Activated T-helper 1 cell treated with Interleukin-2 at 50 U/mL for 16 hours (primary cell): ENCODE measurements around the gene SFXN2.
"Not testable (repeated sequence)": the region's sequence is repeated elsewhere in the genome, so short reads cannot be mapped to it uniquely, and the experiment has no call there.

Experiments used
- DNase-seq: peaks from one replicate; pipeline ENCODE4 v3.0.0-alpha.2; 2020; ENCODE audit warnings: low read depth

The SFXN2 gene

GRCh38 chr10:102681696-102682095 is 32.7 kb upstream of the SFXN2 start:
- DNase-seq = no peak

- no peak for DNase-seq
These were observed 32.0 kb upstream of the SFXN2 start for GRCh38 chr10:102682416-102682815.

GRCh38 chr10:102682981-102683380 is 31.5 kb upstream of the SFXN2 start:
- DNase-seq = no peak

GRCh38 chr10:102683736-102684135 is 30.7 kb upstream of the SFXN2 start:
- DNase-seq = no peak

DNA sequence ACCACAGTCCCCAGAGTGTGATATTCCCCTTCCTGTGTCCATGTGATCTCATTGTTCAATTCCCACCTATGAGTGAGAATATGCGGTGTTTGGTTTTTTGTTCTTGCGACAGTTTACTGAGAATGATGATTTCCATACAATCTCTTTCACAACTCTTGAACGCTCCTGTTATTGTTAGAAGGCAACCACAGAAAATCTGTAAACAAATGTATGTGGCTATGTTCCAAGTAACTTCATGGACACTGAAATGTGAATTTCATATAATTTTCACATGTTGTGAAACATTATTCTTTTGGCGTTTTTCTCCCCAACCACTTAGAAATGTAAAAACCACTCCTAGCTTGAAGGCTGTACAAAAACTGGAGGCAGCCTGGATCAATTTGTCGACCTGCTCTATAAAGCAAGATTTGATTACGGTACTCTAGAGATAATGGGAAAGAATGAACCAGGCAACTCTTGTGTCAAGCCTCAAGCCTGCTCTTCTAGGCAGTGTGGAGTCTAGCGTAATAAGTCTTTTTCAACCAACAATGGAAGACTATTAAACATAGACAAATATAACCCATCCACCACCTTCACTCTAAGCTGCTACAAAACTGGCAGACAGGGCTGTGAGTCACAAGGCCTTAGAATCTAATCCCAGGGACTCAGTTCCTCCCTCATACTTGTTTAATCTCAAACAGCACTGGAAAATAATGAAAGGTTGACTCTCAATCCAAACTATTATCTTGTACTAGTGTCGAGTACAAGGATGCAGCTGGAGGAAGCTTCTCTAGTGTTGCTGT is 23.0 kb upstream of the SFXN2 start:
- DNase-seq = no peak

DNA sequence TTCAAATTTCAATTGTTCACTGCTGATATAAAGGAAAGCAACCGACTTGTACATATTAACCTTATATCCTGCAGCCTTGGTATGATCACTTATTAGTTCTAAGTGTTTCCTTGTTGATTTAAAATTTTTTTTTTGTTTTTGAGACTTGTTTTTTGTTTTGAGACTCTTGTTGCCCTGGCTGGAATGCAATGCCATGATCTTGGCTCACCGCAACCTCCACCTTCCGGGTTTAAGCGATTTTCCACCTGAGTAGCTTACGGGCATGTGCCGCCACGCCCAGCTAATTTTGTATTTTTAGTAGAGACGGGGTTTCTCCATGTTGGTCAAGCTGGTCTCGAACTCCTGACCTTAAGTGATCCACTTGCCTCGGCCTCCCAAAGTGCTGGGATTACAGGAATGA is 19.0 kb upstream of the SFXN2 start:
- not testable (repeated sequence) for DNase-seq

- no peak for DNase-seq
These were observed 17.7 kb upstream of the SFXN2 start for GRCh38 chr10:102696736-102697135.

GRCh38 chr10:102698894-102699293 is 15.5 kb upstream of the SFXN2 start:
- DNase-seq = no peak

GRCh38 chr10:102701272-102701671 is 13.2 kb upstream of the SFXN2 start:
- DNase-seq = no peak

GRCh38 chr10:102701796-102702195 is 12.6 kb upstream of the SFXN2 start:
- DNase-seq = no peak

DNA sequence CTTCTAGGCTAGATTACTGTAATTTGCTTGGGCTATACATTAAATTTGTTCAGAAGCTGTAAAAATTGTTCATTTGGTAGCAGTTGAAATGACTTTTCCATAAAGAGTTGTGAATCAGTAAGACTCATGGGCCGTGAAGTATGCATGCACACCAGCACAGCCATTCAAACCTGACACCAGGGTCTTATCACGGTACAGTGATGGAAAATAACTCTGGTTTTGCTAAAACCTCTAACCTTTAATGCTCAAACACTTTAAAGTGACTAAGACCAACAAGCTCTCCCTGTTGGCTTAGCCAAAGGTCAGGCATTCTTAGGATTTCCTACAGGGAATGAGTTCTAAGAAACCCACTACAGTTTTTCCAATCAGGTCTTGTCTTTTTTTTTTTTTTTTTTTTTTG is 11.7 kb upstream of the SFXN2 start:
- no peak for DNase-seq

DNA sequence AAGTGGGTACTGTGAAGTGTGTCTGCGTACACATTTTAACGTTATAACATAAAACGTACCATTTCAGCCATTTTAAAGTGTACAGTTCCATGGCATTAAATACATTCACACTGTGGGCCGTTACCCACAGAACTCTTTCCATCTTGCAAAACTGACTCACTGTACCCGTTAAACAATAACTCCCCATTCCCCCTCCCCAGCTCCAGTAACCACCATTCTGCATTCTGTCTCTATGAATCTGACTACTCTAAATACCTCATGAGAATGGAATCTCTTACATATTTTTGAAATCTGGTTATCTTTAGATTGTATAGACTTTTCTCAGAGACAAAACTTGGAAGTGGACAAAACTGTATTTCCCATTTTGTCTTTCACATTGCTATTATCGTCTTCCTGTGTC is 9.5 kb upstream of the SFXN2 start:
- DNase-seq = no peak

DNA sequence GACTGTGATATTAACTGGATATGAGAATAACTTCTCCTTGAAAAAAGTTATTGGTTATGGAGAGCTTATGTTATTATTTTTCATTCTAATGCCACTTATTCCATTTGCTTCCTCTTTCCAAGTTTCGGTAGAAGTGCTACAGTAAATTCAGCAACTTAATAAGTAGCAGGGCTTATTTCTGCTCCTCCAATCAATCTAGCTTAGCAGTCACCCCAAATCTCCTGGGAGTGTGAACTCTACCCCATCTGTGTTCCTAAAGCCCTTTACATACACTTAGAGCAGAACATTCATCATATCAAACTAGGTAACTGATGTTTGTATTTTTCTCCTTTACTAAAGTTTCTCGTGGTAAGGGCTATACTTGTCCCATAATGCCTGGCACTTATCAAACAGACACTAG is 8.9 kb upstream of the SFXN2 start:
- DNase-seq = no peak

DNA sequence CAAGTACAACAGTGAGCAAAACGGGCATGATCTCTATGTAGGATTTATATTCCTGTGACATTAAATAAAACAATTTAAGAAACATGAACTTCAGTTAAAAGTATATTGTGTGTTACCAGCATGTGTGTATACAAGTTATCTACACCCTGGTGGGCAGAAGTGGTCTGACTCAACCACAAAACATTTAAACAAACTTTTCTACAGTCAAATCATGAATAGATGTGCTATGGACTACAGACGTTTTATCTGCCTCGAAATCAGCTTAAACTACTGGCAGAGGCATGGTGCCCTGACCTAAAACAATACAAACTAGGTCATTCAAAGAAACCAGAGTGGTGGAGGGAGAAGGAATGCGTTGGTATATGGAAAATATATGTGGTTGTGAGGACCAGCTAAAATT is 3.8 kb upstream of the SFXN2 start:
- no peak for DNase-seq

DNA sequence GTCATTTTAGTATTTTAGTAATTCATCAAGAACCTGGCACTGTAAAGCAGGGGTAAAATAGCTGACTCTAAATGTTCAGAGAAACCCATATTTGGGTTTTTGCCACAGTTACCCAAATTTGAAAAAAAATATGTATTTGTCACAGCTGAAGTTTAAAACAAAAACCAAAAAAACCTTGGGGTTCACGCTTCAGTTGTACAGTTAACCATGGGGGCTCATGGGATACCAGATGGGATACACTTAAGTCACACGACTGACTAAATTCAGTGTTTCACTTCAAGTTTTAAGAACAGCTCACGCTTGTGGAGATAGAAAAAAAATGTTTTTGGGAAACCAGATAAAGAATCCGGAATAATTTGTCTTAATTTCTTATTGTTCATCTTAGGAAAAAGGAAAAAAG is 2.3 kb upstream of the SFXN2 start:
- no peak for DNase-seq

GRCh38 chr10:102712843-102713538 is 1.4 kb upstream of the SFXN2 start:
- no peak for DNase-seq

GRCh38 chr10:102713539-102713813 is 960 bp upstream of the SFXN2 start:
- DNase-seq = no peak

- peak; percentile 93 for DNase-seq
These were observed 419 bp upstream of the SFXN2 start, which contains the start of gene ARL3 for GRCh38 chr10:102713814-102714620. Gene ARL3 (minus strand): TSS chr10:102714397. CDS start chr10:102714275, 122 bp downstream.

GRCh38 chr10:102715880-102716279 is 1.4 kb downstream of the SFXN2 start:
- DNase-seq = no peak

- DNase-seq = not testable (repeated sequence)
These were observed 2.6 kb downstream of the SFXN2 start for GRCh38 chr10:102716900-102717565.

DNA sequence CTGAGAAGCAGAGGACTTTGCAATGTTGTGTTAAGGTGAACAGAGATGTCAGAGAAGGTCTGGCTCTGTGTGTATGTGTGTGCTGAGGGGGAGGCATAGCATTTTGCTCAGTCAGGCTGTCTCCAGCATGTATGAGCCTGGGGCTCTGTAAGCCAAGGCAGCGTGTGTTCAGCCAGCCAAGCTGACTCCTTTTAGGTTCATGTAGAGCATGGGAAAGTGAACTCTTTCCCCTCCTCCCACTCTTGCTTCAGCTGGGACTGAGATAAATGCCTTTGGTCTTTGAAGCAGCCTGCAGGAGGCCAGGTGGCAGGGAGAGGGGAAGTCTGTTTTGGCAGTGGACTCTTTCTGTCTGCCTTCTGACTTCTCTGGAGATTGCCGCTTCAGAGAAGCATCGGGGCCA is 3.8 kb downstream of the SFXN2 start:
- no peak for DNase-seq

- no peak for DNase-seq
These were observed 5.9 kb downstream of the SFXN2 start for GRCh38 chr10:102720337-102720736.
